MV-4-11 (cell line): Measurements from ENCODE around the gene CIB4.
"Not testable (repeated sequence)": the region's sequence is repeated elsewhere in the genome, so short reads cannot be mapped to it uniquely, and the experiment has no call there.

Source experiments
- DNase-seq: peaks from one replicate; lab custom pipeline; 2025; lab: John Stamatoyannopoulos, UW

The CIB4 gene

DNA sequence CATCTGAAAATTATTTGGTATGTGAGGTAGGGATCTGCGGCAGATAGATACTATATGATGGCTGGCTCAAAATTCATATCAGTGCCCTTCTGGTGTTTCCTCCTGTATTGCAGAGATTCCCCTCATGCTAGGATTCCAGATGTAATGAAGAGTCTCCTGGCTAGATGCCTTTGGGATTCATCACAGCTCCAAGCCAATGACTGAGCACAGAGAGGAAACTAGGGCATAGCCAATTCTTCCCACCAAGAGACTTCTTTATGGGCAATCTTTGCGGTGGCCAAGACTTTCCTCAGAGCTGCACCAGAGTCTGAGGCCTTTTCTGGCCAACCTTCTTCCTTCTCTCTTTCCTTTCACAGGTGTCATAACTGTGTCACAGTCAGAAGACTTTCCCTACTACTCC lies 25.5 kb upstream of the CIB4 start:
- DNase-seq, result no peak

DNA sequence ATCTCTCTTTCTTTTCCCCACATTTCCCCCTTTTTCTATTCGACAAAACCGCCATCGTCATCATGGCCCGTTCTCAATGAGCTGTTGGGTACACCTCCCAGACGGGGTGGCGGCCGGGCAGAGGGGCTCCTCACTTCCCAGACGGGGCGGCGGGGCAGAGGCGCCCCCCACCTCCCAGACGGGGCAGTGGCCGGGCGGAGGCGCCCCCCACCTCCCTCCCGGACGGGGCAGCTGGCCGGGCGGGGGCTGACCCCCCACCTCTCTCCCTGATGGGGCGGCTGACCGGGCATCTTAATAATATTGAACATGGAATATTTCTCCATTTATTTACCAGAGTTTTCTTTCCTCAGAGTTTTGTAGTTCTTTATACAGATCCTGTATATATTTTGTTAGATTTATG lies 24.1 kb upstream of the CIB4 start:
- DNase-seq, result not testable (repeated sequence)

GRCh38 chr2:26660363-26660962 lies 19.3 kb upstream of the CIB4 start:
- no peak for DNase-seq

DNA sequence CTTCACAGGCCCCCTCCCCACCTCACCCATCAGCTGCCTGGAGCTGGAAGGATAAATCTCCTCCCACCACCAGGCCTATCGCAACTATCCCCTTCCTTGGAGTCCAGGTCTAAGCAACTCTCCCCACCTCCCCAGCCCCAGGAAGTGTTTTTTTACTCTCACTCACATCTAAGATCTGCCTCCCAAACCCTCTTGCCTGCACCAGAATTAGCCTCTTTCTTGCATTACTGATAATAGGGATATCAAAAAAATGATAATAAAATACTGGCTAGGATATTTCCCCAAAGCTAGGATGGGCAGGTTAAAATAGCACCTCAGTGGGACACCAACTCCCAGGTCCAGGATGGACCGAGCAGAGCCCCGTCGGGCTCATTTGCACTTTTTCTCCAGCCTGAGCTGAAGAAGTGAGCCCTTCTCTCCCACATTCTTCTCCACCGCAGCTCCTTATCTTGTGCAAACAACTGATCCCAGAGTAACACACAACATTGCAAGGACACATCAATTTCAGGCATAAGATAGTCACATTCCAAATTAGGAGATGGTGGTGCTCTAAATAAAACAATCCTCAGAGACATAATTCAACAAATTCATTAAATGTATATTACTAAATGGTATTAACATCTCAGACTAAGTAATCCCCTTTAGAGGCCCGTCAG lies 17.7 kb upstream of the CIB4 start:
- no peak for DNase-seq

- DNase-seq, result no peak
These were observed 16.1 kb upstream of the CIB4 start for GRCh38 chr2:26657265-26657664.

GRCh38 chr2:26655611-26656195 lies 14.5 kb upstream of the CIB4 start:
- DNase-seq, result no peak

- not testable (repeated sequence) for DNase-seq
These were observed 14.0 kb upstream of the CIB4 start for GRCh38 chr2:26655120-26655519.

DNA sequence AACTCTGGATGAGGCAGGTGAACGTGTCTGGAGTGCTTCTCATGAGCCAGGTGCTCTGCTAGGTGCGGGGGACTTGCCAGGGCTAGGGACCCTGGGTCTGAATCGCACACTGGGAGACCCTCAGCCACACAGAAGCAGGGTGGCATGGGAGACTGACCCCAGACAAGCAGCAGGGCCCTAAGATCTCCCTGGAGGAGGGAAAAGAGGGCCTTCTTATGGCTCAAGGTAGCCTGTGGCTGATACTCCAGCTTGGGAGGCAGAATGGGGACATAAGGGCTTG lies 12.8 kb upstream of the CIB4 start:
- no peak for DNase-seq

DNA sequence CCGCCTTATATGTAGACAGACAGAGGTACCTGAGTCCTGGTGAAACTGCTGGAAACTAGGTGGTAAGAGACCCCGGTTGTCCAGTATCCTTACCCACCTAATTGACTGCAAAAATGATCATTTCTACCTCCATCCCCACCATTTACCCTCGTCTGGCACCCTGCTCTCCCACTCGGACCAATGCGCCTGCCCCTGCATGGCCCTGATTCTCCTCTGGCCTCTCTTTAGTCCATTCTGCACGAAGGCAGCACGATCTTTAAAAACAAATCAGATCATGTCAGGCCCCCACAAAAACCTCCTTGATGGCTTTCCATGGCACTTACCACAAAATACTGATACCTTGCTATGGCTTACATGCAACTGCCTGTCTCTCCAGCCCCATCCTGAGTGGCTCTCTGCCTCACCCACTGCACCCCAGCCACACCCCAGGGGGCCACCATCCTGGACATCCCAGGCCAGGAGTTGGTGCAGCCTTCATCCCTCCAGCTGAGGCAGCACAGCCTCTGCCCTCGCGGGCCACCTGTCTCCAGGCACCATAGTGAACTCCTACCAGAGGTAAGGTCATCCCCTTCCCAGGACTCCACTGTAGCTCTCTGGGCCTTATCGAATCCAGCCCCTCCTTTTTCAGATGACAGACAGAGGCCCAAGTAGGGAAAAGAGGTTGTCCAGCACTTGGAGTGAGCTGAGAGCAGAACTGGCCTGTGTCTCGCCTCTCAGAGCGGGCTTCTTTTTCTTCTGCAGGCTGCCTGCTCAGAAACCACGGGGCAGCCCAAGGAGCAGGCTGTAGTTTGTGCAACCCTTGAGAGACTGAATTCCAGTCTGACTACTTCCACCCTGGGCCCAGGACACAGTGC lies 12.3 kb upstream of the CIB4 start:
- DNase-seq, result no peak

DNA sequence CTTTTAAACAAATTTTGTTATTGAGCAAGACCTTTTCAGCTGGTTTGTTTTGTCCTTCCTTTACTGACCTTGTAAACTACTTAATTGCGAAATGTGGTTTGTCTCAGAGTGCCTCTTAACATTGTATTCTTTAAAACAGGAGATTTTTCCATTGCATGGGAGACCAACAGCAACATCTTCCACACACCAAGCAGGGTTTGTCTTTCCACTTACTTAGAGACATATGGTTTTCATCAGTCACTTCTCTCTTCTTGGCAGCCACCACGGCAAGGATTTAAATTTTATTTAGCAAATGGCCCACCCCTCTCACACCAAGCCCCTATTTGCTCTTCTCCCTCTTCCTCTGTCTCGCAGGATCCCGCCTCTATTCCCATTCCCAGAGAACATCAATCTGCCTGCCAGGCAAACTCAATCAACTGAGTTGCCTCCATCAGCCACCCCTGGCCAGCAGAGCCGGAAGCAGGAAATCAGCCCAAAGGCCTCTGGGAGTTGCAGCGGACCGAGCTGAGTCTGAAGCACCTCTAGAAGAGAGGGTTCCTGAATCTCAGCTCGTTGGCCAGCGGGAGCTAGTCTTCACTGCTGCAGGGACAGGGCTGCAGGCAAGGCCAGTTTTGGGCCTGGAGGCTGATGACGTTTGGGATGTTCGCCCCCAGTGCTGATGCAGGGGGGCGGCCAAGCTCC lies 11.3 kb upstream of the CIB4 start:
- DNase-seq, result no peak

GRCh38 chr2:26651799-26652198 lies 10.6 kb upstream of the CIB4 start:
- DNase-seq, result no peak

GRCh38 chr2:26651470-26651771 lies 10.3 kb upstream of the CIB4 start:
- no peak for DNase-seq

GRCh38 chr2:26650713-26651469 lies 9.7 kb upstream of the CIB4 start:
- no peak for DNase-seq

DNA sequence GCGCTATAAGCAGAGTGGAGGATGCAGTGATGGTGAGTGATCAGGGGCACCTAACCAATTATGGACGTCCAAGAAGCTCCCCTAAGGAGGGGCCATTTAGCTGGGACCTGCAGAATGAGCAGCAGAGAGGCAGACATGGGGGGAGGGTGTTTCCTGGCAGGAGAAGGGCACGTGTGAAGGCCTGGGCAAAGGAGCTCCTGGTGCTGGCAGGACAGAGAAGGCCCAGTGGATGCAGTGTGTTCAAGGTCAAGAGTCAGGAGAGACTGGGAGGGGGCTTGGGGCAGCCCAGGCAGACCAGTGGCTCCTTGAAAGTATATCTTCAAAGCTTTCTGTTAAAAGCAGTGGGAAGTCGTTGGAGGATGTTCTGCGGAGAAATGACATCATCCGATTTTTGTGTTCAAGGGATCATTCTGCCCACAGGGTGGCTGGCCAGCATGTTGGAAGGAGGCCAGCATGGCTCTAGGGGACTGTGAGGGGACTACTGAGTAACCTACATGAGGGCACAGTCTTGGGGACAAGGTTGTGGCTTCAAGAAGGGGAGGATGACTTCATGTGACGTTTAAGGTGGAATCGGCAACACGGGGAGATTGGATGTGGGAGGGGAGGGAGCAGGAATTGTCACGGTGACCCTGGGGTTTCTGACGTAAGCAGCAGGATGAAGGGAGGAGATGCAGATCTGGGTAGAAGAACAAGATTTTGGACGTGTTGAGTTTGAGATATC lies 9.0 kb upstream of the CIB4 start:
- no peak for DNase-seq

DNA sequence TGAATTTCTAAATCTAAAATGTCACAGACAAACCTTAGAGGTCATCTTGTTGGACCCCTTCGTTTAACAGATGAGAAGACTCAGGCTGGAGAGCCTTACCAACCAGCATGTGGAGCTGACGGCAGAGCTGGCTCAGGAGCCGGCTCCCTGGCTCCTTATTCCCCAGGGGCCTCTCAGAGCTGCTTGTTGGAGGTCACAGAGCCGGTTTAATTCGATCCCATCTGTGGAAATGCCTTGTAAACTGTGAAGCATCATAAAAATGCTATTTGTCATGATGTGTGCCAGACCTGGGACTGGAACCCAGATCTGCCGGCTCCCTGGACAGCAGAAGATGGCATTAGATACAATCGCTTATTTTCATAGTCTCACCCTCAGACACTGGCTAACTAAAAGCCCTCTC lies 8.2 kb upstream of the CIB4 start:
- DNase-seq, result no peak

- DNase-seq, result no peak
These were observed 7.3 kb upstream of the CIB4 start for GRCh38 chr2:26648516-26648915.

DNA sequence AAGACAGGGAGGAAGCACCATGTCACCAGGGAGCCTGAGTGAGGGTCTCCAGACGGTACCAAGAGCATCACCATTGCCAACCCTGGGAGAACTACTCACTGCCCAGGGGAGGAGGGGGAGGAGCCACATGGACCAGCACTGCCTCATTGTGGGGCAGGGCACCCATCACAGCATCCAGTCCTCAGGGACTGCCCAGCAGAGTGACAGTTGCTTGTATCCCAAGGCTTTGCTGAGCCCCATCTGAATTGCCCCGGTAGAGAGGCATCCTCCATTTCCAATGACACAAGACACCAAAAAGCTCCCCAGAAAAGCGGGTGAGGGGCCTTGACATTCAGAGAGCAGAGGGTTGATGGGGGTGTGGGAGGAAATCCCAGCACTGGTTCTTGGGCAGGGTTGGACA lies 6.8 kb upstream of the CIB4 start:
- no peak for DNase-seq

GRCh38 chr2:26646986-26647672 lies 6.0 kb upstream of the CIB4 start:
- DNase-seq, result no peak

DNA sequence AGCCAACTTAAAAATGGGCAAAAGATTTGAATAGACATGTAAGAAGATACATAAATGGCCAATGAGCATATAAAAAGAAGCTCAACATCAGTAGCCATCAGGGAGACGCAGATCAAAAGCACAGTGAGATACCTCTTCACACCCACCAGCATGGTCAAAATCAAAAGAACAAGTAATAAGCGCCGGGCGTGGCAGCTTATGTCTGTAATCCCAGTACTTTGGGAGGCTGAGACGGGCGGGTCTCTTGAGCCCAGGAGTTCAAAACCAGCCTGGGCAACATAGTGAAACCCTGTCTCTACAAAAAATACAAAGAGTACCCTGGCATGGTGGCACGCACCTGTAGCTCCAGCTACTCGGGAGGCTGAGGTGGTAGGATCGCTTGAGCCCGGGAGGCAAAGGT lies 4.6 kb upstream of the CIB4 start:
- no peak for DNase-seq

DNA sequence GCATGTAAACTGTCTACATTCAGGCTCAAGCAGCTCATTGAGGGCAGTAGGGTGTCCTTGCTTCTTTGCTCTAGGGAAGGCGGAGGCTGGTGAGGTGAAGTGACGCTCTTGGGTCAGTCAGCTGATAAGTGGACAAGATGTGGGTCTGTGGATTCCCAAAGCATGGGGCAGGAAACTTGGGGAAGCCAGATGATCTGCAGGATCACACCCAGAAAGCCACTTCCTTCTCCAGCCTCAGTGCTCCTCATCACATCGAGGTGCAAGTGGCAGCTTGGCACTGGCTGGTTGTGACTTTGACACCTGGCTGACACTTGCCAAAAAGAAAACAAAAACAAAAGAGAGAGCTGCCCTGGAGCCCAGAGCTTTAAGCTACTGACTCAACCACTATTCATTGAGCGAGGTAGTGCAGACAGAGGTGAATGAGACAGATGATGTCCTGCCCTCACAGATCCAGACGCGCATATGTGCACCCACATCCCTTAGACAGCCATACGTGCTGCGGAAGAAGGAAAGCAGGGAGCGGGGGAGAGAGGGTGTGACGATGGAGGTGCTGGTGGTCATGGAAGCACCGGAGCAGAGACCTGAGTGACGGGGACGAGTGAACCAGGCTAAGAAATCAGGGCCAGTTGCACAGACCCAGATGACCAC lies 3.1 kb upstream of the CIB4 start:
- DNase-seq, result no peak
